HEK293 (cell line): Measurements from ENCODE around the gene BMPR1A.

Source experiments
- CTCF ChIA-PET: fragments of 350-600 bp; formaldehyde crosslinking; extraction: SDS; loops from one replicate; lab custom pipeline; 2021; ENCODE audit warnings: antibody characterized with exemption; lab: Yijun Ruan, JAX
- POLR2A ChIA-PET: fragments of 300-600 bp; formaldehyde crosslinking; extraction: SDS; loops from one replicate; lab custom pipeline; 2020; ENCODE audit warnings: antibody characterized with exemption, inconsistent platforms; lab: Yijun Ruan, JAX
- H3K27ac ChIP-seq: fragments of 200-500 bp; sonication (Bioruptor generic); 2 replicates; pipeline ENCODE4 v1.5.1; 2014; ENCODE audit warnings: low read depth, low read length, control low read depth, inconsistent platforms; ENCODE audit errors: extremely low read depth
- H3K36me3 ChIP-seq, 2 experiments: fragments of 200-500 bp in 1 of 2; sonication (Bioruptor generic) in 1 of 2; 1 replicate in 1 of 2; 2 replicates in 1 of 2; pipeline ENCODE4 v1.5.1; 2014 to 2017; ENCODE audit warnings: inconsistent platforms in 2 of 2, low read length in 2 of 2; ENCODE audit not compliant: control insufficient read depth in 2 of 2, insufficient read depth in 1 of 2
- H3K4me1 ChIP-seq: fragments of 200-500 bp; sonication (Bioruptor generic); 2 replicates; pipeline ENCODE4 v1.5.1; 2014; ENCODE audit warnings: mild to moderate bottlenecking, low read length, inconsistent platforms; ENCODE audit not compliant: control insufficient read depth, insufficient read depth
- H3K4me3 ChIP-seq: 2 replicates; pipeline ENCODE4 v1.5.1; 2011; ENCODE audit warnings: low read depth, mild to moderate bottlenecking, control low read depth, low read length, moderate library complexity
- H3K9me3 ChIP-seq: fragments of 200-500 bp; sonication (Bioruptor generic); 2 replicates; pipeline ENCODE4 v1.5.1; 2014; ENCODE audit warnings: low read depth, low read length, inconsistent platforms; ENCODE audit not compliant: control insufficient read depth, insufficient read depth
- CTCF ChIP-seq: fragments of 450-650 bp; formaldehyde crosslinking; IDR thresholded peaks from 2 replicates; pipeline ENCODE4 v1.5.1; 2016; ENCODE audit warnings: missing biosample characterization, missing genetic modification characterization
- GLIS1 ChIP-seq: fragments of 450-650 bp; formaldehyde crosslinking; IDR thresholded peaks from 2 replicates; pipeline ENCODE4 v1.5.1; 2016; ENCODE audit warnings: missing biosample characterization, missing genetic modification characterization
- HOXD13 ChIP-seq: sonication (generic); formaldehyde crosslinking; IDR thresholded peaks from 2 replicates; pipeline ENCODE4 v1.8.0; 2022; ENCODE audit warnings: missing genetic modification reagents, borderline replicate concordance
- MYNN ChIP-seq: fragments of 450-650 bp; formaldehyde crosslinking; IDR thresholded peaks from 2 replicates; pipeline ENCODE4 v1.5.1; 2016; ENCODE audit warnings: missing biosample characterization, missing genetic modification characterization, borderline replicate concordance
- PATZ1 ChIP-seq: fragments of 450-650 bp; formaldehyde crosslinking; IDR thresholded peaks from 2 replicates; pipeline ENCODE4 v1.5.1; 2016; ENCODE audit warnings: missing biosample characterization, missing genetic modification characterization
- REST ChIP-seq: fragments of 450-650 bp; formaldehyde crosslinking; IDR thresholded peaks from 2 replicates; pipeline ENCODE4 v1.5.1; 2016; ENCODE audit warnings: missing biosample characterization, missing genetic modification characterization
- TSHZ1 ChIP-seq: fragments of 450-650 bp; formaldehyde crosslinking; IDR thresholded peaks from 2 replicates; pipeline ENCODE4 v1.5.1; 2016; ENCODE audit warnings: missing biosample characterization, missing genetic modification characterization, borderline replicate concordance
- ZBTB21 ChIP-seq: fragments of 450-650 bp; formaldehyde crosslinking; IDR thresholded peaks from 2 replicates; pipeline ENCODE4 v1.5.1; 2017; ENCODE audit warnings: missing biosample characterization, missing genetic modification characterization
- ZBTB26 ChIP-seq: fragments of 450-650 bp; formaldehyde crosslinking; optimal IDR thresholded peaks from 2 replicates; pipeline ENCODE3; 2016; ENCODE audit warnings: missing biosample characterization, mild to moderate bottlenecking, missing genetic modification characterization
- ZBTB48 ChIP-seq: fragments of 450-650 bp; formaldehyde crosslinking; IDR thresholded peaks from 2 replicates; pipeline ENCODE4 v1.5.1; 2016; ENCODE audit warnings: missing biosample characterization, missing genetic modification characterization
- ZBTB8A ChIP-seq: fragments of 450-650 bp; formaldehyde crosslinking; IDR thresholded peaks from 2 replicates; pipeline ENCODE4 v1.5.1; 2016; ENCODE audit warnings: missing biosample characterization, missing genetic modification characterization
- ZNF138 ChIP-seq: fragments of 450-650 bp; formaldehyde crosslinking; IDR thresholded peaks from 2 replicates; pipeline ENCODE4 v1.5.1; 2016; ENCODE audit warnings: missing biosample characterization, missing genetic modification characterization, borderline replicate concordance
- ZNF2 ChIP-seq: fragments of 450-650 bp; formaldehyde crosslinking; IDR thresholded peaks from 2 replicates; pipeline ENCODE4 v1.5.1; 2016; ENCODE audit warnings: missing biosample characterization, missing genetic modification characterization
- ZNF248 ChIP-seq: fragments of 450-650 bp; formaldehyde crosslinking; IDR thresholded peaks from 2 replicates; pipeline ENCODE4 v1.5.1; 2017; ENCODE audit warnings: missing biosample characterization, missing genetic modification characterization
- ZNF274 ChIP-seq, 2 experiments: fragments of 200-500 bp in 1 of 2; fragments of 450-650 bp in 1 of 2; sonication (Bioruptor generic) in 1 of 2; formaldehyde crosslinking in 1 of 2; IDR thresholded peaks; 2 replicates each; pipeline versions ENCODE4 v1.5.1 to v1.6.1; 2014 to 2016; ENCODE audit warnings: borderline replicate concordance in 1 of 2, inconsistent platforms in 1 of 2, low read length in 1 of 2, missing biosample characterization in 1 of 2, missing genetic modification characterization in 1 of 2
- ZNF335 ChIP-seq: fragments of 450-650 bp; formaldehyde crosslinking; conservative IDR thresholded peaks from 2 replicates; pipeline ENCODE4 v1.5.1; 2016; ENCODE audit warnings: missing biosample characterization, missing genetic modification characterization
- ZNF513 ChIP-seq: fragments of 450-650 bp; IDR thresholded peaks from 2 replicates; pipeline ENCODE4 v1.5.1; 2018; ENCODE audit warnings: missing biosample characterization, missing genetic modification characterization
- ZNF549 ChIP-seq: fragments of 450-650 bp; IDR thresholded peaks from 2 replicates; pipeline ENCODE4 v1.5.1; 2018; ENCODE audit warnings: missing biosample characterization, missing genetic modification characterization, mild to moderate bottlenecking, inconsistent platforms, moderate library complexity
- ZNF596 ChIP-seq: fragments of 450-650 bp; IDR thresholded peaks from 2 replicates; pipeline ENCODE4 v1.5.0; 2018; ENCODE audit warnings: missing biosample characterization, mild to moderate bottlenecking, missing genetic modification characterization, moderate library complexity
- ZNF785 ChIP-seq: fragments of 450-650 bp; formaldehyde crosslinking; IDR thresholded peaks from 2 replicates; pipeline ENCODE4 v1.5.1; 2016; ENCODE audit warnings: missing biosample characterization, missing genetic modification characterization
- ZSCAN23 ChIP-seq: fragments of 450-650 bp; formaldehyde crosslinking; IDR thresholded peaks from 2 replicates; pipeline ENCODE4 v1.5.1; 2016; ENCODE audit warnings: missing biosample characterization, missing genetic modification characterization
- ZSCAN30 ChIP-seq: fragments of 450-650 bp; IDR thresholded peaks from 2 replicates; pipeline ENCODE4 v1.5.1; 2018; ENCODE audit warnings: missing biosample characterization, mild to moderate bottlenecking, missing genetic modification characterization, moderate library complexity

BMPR1A gene

GRCh38 chr10:86899670-86900276, 143.4 kb downstream of the BMPR1A start (continued):
- TF ChIP-seq PATZ1 (no peak), ZNF274 (IDR thresholded peaks at IDR 0.05; ENCODE audit: low read length) (no peak), ZNF274 (tag by site-specific recombination; IDR thresholded peaks at IDR 0.05; ENCODE audit: borderline replicate concordance) (no peak), ZNF785 (tag by site-specific recombination) (no peak), ZBTB8A (0 out of 2 replicates have a peak, but pooled peaks have one; percentile 13), ZNF138 (tag by site-specific recombination) (no peak), CTCF (tag by site-specific recombination) (peak; percentile 28; the same call in 1 of the 2 replicates), ZNF596 (no peak), ZNF335 (tag by site-specific recombination) (no peak), ZBTB21 (tag by site-specific recombination) (no peak), ZSCAN23 (tag by site-specific recombination) (no peak)

GRCh38 chr10:86900955-86901354, 144.5 kb downstream of the BMPR1A start:
- peaks cover 18 to 46% of the 10 kb centered on the region in 2 experiments for H3K36me3 ChIP-seq
- no peak for TF ChIP-seq REST (tag by site-specific recombination)
- TF ChIP-seq GLIS1 (tag by site-specific recombination) = no peak
- TF ChIP-seq MYNN = no peak
- TF ChIP-seq HOXD13 (CRISPR knock-in tag) = no peak
- no peak for TF ChIP-seq ZNF248
- TF ChIP-seq ZBTB26 = no peak
- TF ChIP-seq ZNF549 = no peak
- TF ChIP-seq ZBTB48 (tag by site-specific recombination) = no peak
- TF ChIP-seq ZNF513 = no peak
- no peak for TF ChIP-seq TSHZ1 (tag by site-specific recombination)
- no peak for TF ChIP-seq ZNF2 (tag by site-specific recombination)
- no peak for TF ChIP-seq ZSCAN30

More at GRCh38 chr10:86900955-86901354, 144.5 kb downstream of the BMPR1A start:
- H3K27ac ChIP-seq = no peak overlapping the region
- H3K4me1 ChIP-seq = no peaks in the 10 kb centered on the region
- CTCF ChIA-PET = interaction anchor here (1.3 to 6.2 kb wide), 4 partner anchors 130 to 213 kb away, joined by 4 to 34 read pairs (median 10); no protein-coding TSS in a partner anchor
- H3K4me3 ChIP-seq = no peak overlapping the region
- no peaks in the 10 kb centered on the region; the same call in none of the 2 replicates for H3K9me3 ChIP-seq
- POLR2A ChIA-PET = interaction anchor here (2.6 kb wide), 1 partner anchor 144 kb away, joined by 9 read pairs; the partner anchor contains the start of gene BMPR1A
